HUDEP-2 (cell line): ENCODE results near the gene TTC34.

ENCODE experiments used
- DNase-seq, 76 experiments: peaks; one replicate each; lab custom pipeline; 2025; ENCODE audit not compliant: unreplicated experiment in 76 of 76; lab: John Stamatoyannopoulos, UW

Gene TTC34

DNA sequence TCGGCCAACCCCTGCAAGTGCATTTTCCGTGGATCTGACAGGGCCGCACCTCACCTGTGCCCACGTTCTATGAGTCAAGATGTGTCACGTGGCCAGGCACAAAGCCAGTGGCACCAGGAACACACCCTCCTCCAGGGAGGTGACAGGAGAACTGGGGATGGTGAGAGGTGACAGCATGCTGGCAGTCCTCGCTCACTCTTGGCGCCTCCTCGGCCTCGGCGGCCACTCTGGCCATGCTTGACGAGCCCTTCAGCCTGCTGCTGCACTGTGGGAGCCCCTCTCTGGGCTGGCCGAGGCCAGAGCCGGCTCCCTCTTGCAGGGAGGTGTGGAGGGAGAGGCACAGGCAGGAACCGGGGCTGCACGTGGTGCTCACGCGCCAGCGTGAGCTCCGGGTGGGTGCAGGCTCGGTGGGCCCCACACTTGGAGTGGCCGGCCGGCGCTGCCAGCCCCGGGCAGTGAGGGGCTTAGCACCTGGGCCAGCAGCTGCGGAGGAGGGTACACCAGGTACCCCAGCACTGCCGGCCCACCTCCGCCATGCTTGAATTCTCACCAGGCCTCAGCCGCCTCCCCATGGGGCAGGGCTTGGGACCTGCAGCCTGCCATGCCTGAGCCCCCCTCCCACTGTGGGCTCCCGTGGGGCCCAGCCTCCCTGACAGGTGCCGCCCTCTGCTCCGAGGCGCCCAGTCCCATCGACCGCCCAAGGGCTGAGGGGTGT is 11.6 kb upstream of the TTC34 start:
- no peak for DNase-seq

DNA sequence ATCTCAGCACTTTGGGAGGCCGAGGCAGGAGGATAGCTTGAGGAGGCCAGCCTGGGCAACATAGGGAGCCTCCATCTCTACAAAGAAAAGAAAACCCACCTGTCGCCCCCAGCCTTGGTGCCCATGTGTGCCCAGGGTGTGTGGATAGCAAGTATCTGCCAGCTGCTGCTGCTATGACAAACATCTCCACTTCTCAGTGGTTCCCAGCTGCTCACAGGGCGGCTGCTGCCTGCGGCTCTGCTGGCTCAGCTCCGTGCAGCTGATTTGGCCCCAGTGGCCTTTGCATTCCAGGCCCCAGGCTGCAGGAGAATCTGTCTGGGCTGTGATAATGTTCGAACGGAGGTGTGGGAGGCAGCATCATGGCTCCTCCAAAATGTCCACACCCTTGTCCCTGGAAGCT is 10.6 kb upstream of the TTC34 start:
- no peak for DNase-seq

DNA sequence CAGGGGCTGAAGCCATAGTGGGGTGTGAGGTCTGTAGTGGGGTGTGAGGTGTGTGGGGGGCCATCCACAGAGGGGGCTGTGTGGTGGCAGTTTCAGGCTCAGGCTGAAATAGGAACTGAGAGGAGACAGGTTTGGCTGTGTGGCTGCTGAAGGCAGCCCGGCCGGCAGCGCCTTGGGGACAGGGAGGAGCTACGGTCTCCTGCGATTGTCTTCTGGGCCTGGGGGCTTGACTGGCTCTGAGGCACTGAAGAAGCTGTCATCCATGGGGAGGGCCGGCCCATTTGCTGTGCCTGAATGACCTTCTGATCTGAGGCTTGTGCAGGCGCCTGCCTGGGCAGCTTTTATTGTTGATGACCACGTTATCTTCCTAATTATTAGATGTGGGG is 10.0 kb upstream of the TTC34 start:
- no peak for DNase-seq

DNA sequence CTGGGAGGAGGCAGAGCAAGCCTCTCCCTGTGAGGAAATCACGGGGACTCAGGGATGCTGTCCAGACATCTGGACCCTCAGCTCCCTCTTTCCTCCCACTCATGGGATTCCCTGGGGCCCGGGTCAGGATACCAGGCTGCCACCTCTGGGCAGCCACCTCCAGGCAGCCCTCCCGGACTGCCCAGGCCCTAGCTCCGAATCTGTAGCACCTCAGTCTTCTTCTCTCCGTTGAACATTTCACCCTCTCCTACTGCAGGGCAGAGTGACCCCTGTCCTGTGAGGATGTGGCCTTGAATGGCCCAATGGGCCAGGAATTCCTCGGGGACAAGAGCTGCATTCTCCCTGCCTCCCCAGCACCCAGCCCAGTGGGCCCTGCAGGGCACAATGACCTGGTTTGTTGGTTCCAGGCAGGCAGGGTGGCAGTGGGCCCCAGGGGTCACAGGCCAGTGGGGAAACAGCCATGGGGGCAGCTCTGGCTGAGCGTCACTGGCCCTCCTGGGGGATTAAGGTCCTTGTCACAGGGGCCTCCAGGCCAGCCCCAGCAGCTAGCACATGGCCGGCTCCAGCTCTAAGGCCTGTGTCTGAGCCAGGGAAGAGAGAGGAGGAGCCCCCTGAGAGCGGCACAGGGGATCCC is 9.5 kb upstream of the TTC34 start:
- no peak for DNase-seq

DNA sequence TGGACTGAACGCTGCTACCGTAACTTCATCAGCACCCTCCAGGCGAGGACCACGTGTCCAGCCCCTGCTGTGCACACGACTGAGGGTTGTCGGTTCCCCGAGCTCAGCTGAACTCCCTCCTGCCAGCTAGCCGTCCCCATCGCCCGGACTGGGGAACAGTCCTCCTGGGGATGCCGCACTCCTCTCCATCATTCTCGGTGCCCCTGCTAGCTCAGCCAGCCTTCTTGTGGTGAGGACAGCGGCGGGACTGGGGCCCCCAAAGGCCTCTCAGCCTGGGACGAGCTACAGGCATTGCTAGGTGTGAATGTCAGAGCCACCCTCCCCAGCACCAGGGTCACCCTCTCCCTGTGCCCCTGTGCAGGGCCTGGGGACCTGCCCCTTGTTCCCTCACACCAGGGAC is 8.8 kb upstream of the TTC34 start:
- DNase-seq: no peak

DNA sequence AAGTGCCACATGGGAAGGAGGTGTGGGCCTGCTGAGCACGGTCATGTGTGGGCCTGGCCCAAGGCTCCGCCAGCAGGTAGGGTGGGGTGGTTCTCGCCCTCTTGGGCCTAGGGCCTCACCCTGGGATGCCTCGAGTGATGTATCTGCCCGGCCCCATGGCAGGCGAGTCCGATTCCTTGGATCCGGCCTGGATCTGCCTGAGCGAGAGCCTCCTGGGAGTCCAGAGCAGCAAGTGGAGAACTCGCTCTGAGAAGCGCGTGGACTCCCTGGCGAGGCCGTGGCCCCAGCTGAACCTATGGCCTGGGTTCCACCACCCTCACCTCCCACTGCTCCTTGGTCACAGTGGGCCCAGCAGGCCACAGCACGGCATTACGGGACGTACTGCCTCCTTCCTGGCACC is 8.2 kb upstream of the TTC34 start:
- no peak for DNase-seq

DNA sequence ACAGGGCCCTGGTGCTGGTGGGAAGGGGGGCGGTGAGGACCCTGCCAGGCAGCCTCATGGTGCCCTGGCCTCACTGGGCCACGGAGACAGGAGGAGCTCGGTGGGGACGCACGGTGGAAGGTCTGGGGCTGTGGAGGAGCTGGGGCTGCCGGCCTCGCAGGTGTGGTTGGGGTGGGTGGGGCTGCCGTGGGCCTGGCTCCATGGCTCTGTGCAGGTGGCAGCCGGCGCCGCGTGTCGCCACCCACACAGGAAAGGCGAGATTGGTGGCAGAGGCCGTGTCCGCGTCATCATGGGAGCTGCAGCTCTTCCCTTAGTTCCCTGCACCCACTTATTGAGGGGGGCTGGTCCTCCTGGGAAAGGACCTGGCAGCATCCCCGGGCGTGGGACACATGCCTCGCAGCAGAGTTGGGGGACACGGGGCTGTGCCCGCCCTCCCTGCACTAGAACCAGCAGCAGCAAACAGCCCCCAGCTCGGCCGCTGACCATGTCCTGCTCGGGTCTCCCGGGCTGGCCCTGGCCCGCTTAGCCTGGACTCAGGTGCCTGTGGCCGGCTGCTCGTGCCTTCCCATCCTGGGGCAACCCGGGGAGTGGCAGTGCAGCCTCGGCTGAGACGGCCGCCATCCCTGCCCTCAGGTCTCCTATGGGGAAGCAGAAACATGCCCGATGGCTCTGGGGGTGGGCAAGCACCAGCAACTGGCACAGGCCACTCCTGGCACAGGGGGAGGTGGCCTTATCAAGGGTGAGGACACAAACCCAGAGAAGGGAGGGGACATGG is 7.5 kb upstream of the TTC34 start:
- DNase-seq: no peak

DNA sequence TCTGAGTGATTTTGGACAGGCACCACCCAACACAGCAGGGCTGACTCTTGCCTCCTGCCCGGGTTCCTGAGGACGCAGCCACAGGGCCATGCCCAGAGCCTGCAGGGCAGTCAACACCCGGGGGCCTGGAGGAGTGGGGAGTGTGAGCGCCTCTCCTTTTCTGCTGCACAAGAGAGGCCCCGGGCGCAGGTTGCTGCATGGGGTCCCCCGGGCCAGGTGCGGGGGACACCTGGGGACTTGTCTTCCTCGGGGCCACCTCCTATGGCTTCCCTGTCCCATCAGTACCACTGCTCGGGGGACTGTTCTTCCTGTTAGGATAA is 6.9 kb upstream of the TTC34 start:
- no peak for DNase-seq

DNA sequence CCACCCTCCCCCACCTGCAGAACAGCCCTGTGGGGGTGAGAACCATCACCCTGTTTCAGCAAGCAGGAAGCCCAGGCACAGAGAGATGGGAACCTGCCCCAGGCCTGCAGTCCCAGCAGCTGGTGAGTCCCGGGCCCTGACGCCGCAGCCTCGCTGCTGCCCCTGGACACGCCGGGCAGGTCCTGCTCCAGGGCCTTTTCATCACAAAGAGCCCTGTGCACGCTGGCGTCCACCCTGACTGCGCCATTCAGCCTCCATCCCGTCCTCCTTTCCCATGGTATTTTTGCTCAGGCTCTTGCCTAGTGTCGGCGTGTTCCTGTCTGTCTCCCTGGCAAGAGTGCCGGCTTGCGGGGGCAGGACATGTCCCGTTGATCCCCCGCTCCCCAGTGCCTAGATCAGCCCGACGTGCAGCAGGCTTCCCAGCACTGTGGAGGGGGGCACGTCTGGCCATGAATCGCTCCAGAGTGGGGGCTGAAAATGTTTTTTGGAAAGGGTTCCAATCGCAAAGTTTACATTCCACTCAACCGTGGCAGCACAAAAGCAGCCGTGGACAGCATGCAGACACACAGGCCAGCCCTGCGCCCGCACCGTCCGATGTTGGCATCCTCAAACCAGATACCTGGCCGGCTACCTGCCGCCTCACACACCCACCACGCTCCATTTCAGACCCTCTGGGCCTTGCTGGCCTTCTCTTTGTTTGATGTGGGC is 6.3 kb upstream of the TTC34 start:
- no peak for DNase-seq

DNA sequence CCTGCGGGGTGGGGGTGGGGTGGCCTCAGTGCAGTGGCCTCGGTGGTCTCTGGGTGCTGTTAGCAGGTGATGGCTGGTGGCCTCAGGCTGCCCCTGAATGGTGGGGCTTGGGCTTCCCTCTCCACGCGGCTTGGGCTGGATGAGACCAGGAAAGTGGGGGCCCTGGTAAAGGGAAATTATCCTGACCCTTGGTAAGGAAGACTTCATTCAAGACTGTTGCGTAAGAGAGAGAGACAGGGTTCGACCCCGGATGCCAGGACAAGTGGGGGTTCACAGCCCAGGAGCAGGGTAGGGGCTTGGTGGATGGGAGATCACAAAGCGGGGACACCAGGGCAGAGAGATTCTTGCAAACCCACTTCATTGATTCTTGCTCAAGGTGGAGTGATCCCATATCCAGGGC is 5.5 kb upstream of the TTC34 start:
- no peak for DNase-seq

DNA sequence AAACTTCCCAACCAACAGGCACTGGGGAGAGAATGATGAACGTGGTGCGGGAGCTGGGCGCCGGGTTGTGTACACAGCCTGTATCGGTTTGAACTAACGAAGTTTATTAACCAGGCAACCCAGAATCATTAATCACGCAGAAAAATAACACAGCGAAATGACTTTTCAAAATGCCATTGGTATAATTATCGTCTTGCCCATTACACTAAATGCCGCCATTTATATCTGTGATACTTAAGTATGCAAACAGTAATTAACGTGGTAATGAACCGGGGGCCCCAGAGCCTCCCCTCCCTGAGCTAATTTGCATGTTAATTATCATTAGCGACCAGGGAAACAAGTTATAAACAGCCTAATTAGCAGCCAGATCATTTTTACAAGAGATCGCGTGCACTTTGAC is 5.1 kb upstream of the TTC34 start:
- no peak for DNase-seq

DNA sequence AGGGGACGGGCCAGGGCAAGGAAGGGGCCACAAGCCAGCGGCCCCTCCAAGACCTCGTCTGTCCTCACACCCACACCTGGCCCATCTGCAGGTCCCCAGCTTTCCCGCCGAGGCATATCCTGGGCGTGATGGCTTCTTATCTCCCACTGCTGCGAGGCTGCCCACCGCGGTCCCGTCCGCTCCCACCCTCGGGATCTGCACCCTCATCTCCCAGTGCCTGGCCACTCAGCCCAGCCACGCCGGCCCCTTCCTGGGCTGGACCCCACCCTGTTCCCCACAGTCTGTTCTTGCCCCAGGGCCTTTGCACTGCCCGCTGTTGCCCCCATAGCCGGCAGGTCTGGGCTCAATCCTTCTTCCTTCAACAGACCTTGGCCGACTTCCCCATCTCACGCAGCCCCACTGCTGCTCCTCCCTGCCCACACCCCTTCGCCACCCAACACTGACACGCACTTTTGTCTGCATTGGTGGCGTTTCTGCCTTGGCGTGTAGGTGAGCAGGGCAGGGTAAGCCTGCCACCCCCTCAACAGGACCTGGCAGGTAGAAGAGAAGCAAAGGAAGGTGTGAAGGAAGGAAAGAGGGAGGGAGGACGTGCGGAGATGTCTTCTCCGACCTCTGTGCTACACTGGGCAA is 4.4 kb upstream of the TTC34 start:
- DNase-seq: no peak

DNA sequence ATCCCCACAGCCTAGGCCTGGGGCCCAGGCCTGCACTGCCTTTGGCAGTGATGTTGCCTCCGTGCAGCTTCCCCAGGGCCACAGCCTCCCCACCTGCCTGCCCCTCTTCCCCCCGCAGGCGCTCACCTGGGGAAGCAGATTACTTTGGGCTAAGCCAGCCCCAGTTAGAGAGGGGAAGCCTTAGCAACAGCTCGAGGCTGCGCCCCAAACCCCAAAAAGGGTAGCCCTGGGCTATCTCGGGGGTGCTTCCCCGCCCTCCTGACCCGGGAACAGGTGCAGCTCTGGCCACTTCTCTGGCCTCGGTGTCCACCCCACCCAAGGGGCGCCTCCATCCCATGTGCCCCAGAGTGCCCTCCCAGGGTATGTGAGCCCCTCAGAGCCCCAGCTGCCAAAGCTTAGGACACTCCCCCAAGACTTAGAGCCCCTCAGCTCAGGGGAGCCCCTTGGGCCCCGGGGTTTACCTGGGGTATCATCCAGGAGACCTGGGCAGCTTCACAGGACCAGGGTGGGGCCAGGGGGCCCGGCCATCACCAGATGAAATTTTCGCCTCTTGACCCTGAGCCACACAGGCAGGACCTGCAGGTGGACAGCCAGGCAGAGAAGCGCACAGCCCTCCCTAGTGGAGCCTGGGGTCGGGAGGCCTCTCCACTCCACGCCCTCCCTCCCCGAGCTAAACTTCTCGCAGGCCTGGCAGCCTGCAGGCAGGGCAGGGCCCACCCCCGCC is 3.3 kb upstream of the TTC34 start:
- DNase-seq: no peak

DNA sequence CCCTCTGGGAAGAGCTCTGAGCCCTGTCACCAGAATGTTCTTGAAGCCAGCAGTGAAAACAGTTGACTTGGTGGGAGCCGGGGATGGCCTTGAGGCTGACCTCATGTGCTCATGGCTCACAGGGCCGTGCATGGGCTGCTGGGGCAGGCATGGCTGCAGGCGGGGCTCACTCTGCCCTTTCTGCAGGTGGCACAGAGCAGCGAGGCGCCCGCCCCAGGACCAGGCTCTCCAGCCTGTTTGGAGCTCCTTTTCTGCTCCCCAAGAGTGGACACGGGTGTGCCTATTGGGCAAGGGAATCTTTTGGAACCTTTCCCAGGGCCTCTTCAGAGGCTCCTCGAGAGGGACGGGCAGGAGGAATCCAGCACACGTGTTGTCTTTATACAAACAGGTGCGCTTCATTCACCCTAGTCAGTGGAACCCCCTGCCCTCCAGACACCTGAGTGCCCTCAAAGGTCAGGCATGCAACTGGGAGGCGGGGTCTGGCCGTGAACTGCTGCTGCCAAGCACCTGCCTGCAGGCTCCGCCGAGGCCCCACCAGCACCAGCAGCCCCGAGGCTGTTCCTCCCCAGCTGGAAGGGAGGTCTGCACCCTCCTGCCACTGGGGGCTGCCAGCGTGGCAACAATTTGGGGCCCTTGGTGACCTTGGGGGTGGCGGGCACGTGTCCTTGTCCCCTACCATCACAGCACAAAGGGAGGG is 2.6 kb upstream of the TTC34 start:
- no peak for DNase-seq

DNA sequence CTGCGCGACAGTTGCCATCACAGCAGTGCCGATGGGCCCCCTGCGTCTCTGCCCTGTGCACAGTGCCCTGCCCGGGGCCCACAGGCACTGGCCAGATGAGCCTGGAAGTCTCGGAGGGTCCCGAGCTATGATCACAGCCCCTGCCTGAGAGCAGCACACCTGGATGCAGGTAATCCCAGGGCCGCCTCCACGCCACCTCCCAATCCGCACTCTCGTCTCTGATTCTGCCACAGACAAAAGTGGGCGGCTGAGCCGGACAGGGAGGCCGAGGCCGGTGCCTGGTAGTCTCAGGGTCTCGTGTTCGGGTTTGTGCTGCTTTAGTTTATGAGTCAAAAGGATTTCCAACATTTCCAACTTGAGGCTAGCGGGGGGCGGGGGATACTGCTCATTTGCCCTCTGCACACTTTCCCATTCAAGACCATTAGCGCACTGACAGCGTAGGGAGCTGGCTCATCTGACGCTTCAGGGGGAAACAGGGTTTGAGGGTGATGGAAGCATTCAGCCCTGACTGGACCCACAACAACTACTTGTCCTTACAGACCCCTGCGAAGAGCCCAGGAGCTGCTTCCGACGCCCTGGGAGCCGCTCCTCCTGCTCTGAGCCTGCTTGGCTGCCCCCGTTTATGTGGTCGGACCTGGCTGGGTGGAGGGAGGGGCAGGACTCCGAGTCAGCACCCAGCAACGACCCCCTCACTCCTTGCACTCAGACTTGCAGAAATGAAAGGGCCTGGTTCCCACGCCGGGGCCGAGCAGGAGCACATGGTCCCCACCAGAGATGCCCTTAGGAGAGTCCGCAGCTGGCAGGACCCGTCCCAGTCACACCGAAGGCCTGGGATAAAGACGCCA is 1.8 kb upstream of the TTC34 start:
- DNase-seq: no peak

DNA sequence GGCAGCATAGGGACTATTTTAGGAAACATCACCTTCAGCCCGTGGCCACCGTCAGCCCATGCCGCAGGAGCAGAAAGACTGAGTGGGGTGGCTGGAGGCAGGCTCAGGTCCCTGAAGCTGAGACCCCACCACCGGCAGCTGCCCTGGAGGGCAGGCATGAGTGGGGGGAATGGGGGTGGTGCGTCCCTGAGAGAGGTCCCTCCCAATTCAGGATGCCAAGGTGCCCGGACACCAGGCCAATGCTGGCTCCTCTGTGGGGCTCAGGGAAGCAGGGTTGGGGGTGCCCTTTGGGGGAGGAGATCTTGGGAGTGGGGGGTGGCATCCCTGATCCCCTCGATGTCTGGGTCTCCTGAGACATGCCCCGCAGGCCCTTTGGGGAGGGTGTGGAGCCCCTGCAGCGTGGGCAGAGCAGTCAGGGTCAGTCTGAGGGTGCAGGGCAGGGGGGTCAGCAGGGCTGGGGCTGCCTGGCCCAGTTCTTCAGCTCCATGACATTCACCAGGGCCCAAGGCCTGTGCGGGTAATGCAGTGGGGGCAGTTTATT is 998 bp upstream of the TTC34 start:
- no peak for DNase-seq

DNA sequence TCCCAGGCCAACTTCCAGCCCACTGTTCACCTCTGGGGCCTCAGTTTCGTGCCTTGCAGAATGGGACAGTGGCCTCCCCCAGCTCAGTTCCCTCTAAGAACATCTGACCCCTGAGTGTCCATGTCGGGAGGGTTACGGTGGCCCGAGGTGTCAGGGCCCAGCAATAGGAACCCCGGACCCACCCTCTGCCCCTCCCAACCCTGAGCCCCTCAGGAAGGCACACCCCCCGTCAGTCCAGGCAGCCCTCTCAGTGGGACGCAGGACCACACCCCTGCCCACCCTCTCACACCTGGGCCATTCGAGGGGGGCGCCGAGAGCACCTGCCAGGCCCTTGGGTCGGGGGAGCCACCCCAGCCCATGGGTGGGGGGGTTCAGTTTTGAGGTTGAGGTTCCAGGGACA is 447 bp downstream of the TTC34 start:
- DNase-seq: no peak

DNA sequence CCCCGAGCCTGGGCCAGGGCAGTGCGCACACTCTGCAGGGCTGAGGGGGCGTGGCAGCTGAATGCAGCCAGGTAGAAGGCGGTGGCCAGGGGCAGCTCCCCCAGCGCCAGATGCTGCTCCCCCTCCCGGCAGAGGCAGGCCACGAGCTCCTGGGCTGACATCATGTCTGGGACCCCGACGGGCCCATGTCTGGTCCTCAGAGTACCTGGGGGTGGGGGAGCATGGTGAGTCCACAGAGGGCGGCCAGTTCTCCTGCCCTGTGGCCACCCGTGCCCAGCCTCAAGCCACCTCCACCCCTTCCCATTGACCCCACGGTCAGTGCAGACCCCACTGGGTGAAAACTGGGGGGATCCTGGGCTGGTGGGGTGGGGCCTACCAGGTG is 838 bp downstream of the TTC34 start:
- DNase-seq: no peak
